ENCODE data around the gene AFF1. TPM values are rescaled to one million over a fixed set of nuclear protein-coding genes. Genes with fewer than 3 reads are reported as not detected.

Gene AFF1
- total RNA-seq, 3 donors from 2014 or later = 84.0 to 150 (median 120) TPM

DNA sequence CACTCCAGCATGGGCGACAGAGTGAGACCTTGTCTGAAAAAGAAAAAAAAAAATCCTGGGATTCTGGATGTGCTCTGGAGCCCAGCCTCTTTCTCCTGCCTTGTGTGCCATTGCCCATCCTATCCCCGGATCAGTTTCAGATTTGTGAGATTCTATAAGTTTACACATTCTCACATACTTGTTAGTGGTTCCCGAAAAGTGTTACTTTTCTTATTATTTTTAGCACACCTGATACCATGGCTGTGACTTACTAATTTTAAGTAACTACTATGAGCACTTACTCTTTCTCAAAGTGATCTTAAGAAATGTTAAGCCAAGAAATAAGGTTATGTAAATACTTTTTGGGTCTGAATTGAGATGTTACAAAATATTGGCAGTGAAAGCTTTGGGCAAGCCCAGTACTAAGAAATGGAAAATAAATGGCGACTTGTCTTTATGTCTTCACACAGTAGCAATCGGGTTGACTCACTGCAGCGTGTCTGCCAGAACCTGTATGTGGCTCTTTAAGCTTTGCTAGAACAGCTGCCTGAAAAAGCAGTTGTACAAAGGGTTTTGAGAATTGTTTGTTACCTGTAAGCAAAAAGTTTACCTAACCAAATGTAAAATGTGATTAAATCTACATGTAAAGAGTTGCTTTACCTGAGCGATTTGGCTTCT, 166.9 kb downstream of the AFF1 start:
- DNase-seq (no peak), ATAC-seq (no peak)
- Histone ChIP-seq H3K36me3 (ENCODE audit: low read depth) (peaks cover 9% of the 10 kb centered on the region), H3K9me3 (no peaks in the 10 kb centered on the region), H3K4me1 (ENCODE audit: low read depth) (peaks cover 19% of the 10 kb centered on the region), H3K4me3 (no peak overlapping the region)
- intact Hi-C loops (cut with DNase I, micrococcal nuclease) = no loop called here
- TF ChIP-seq, protein P1, sequence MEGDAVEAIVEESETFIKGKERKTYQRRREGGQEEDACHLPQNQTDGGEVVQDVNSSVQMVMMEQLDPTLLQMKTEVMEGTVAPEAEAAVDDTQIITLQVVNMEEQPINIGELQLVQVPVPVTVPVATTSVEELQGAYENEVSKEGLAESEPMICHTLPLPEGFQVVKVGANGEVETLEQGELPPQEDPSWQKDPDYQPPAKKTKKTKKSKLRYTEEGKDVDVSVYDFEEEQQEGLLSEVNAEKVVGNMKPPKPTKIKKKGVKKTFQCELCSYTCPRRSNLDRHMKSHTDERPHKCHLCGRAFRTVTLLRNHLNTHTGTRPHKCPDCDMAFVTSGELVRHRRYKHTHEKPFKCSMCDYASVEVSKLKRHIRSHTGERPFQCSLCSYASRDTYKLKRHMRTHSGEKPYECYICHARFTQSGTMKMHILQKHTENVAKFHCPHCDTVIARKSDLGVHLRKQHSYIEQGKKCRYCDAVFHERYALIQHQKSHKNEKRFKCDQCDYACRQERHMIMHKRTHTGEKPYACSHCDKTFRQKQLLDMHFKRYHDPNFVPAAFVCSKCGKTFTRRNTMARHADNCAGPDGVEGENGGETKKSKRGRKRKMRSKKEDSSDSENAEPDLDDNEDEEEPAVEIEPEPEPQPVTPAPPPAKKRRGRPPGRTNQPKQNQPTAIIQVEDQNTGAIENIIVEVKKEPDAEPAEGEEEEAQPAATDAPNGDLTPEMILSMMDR (IDR thresholded peaks at IDR 0.05) = no peak

DNA sequence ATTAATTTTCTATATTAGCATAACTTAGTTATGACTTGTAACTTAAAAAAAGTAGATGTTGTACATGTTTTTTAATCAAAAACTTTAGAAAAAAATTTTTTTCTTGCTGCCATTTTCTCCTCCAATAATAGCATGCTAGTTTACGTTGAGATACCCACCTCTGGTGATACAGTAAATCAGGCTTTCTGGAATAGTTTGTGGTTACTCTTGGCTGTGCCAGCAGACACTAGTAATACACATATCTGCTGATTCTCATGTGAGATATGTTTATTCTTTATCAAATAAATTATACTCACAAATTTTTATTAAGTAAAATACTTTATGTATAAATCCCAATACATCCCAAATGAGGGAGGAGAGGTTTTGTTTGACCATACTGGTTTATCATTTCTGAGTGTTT, 168.3 kb downstream of the AFF1 start:
- Histone ChIP-seq H3K4me3 (no peak overlapping the region), H3K36me3 (ENCODE audit: low read depth) (peaks cover 9% of the 10 kb centered on the region), H3K9me3 (no peaks in the 10 kb centered on the region), H3K4me1 (ENCODE audit: low read depth) (peaks cover 19% of the 10 kb centered on the region)
- intact Hi-C loops (cut with DNase I, micrococcal nuclease) = no loop called here
- DNase-seq = no peak
- TF ChIP-seq, protein P1 (IDR thresholded peaks at IDR 0.05) = no peak
- no peak for ATAC-seq

DNA sequence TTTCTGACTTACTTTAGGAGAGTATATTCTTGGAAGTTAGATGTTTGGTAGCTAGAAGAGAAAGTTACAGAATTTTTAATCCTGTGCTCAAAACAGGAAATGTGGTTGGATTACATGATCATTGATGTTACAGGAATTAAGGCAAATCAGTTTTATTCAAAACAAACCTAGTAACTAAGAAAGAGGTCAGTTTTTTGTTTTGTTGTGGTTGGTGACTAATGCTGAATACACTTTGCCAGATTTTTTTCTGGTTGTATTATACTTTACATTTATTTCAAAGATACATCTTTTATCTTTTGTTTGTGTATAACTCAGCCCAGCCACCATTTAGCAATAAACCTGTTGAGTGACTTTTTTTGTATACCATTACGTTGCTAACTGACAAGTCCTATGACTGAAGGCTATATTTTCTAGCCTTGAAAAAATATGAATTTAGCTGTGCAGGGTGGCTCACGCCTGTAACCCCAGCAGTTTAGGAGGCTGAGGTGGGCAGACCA, 168.9 kb downstream of the AFF1 start:
- Histone ChIP-seq H3K4me1 (ENCODE audit: low read depth) (peaks cover 19% of the 10 kb centered on the region), H3K4me3 (no peak overlapping the region), H3K9me3 (no peaks in the 10 kb centered on the region), H3K36me3 (ENCODE audit: low read depth) (peaks cover 9% of the 10 kb centered on the region)
- intact Hi-C loops (cut with DNase I, micrococcal nuclease) = no loop called here
- no peak for DNase-seq
- peak; percentile 77 for ATAC-seq
- TF ChIP-seq, protein P1 (IDR thresholded peaks at IDR 0.05) = no peak

DNA sequence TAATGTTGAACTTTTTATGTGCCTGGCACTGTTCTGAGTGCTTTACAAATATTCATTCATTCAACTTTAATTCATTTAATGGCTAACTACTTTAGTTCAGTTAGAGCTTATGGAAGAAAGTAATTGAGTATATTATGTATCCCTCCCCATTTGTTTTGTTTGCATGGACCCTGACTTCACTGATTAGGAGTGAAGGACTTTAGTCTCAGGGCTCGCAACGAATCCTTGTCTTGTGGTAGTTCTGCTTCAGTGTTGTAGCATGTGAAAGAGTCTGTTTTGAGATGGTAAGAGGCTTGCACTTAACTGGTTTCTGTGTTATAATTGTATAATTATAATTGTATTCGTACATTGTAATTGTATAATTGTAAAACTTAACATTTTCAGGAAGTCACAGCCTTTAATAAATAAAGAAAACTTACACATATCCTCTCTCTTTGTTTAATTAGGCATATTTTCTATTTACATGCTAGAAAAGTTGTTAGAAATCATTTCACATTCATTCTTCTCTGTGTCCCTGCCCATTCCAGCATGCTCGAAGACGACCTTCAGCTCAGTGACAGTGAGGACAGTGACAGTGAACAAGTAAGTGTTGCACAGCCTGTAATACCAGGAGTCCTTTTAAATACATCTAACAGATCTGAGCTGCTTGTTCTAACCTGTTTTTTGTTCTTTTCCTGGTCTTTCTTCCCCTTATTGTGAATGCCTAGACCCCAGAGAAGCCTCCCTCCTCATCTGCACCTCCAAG, 170.5 kb downstream of the AFF1 start:
- TF ChIP-seq, protein P1 (IDR thresholded peaks at IDR 0.05) = no peak
- H3K4me1 ChIP-seq (ENCODE audit: low read depth) = peaks cover 17% of the 10 kb centered on the region
- intact Hi-C loops (cut with DNase I, micrococcal nuclease) = no loop called here
- peaks cover 9% of the 10 kb centered on the region for H3K36me3 ChIP-seq (ENCODE audit: low read depth)
- ATAC-seq (peak; percentile 56), DNase-seq (no peak)
- H3K9me3 ChIP-seq = no peaks in the 10 kb centered on the region
- no peak overlapping the region for H3K4me3 ChIP-seq

DNA sequence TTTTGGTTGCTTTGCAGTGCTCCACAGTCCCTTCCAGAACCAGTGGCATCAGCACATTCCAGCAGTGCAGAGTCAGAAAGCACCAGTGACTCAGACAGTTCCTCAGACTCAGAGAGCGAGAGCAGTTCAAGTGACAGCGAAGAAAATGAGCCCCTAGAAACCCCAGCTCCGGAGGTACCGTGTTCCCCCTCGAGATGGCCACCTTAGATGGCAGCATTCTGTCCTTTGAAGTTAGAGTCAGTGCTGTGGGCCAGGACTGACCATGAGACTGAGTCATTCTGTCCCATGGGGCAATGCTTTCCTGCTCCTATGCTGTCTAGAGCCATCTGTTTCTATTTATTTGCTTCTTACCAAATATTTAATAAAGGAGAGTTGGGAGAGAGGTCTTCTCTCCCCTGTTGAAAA, 173.3 kb downstream of the AFF1 start:
- peaks cover 12% of the 10 kb centered on the region for H3K4me1 ChIP-seq (ENCODE audit: low read depth)
- H3K9me3 ChIP-seq = no peaks in the 10 kb centered on the region
- DNase-seq = no peak
- intact Hi-C loops (cut with DNase I, micrococcal nuclease) = no loop called here
- ATAC-seq = peak; percentile 50
- no peak overlapping the region for H3K4me3 ChIP-seq
- H3K36me3 ChIP-seq (ENCODE audit: low read depth) = peaks cover 9% of the 10 kb centered on the region
- TF ChIP-seq, protein P1 (IDR thresholded peaks at IDR 0.05) = no peak
